Natural killer cell (primary cell): ENCODE results near the gene ABI3BP. TPM values are rescaled to one million over a fixed set of nuclear protein-coding genes. Genes with fewer than 3 reads are reported as not detected.

Experiments
- ATAC-seq, 3 donors: fragments of 150-1000 bp in 2 of 3; fragments of 200-7000 bp in 1 of 3; cut with Tn5 transposase; 1 replicate in 1 of 3; 2 replicates in 2 of 3; pipeline ENCODE4 v1.10.0; 2021; ENCODE audit warnings: mild to moderate bottlenecking in 2 of 3, moderate library complexity in 2 of 3
- DNase-seq, 2 donors: peaks; one replicate each; pipeline versions ENCODE4 v3.0.0 to v3.0.0-alpha.2; 2013 to 2021; ENCODE audit warnings: mixed read lengths in 1 of 2
- H3K27ac ChIP-seq: one replicate; pipeline ENCODE4 v1.5.1; 2013; ENCODE audit warnings: mild to moderate bottlenecking, low read length
- H3K27me3 ChIP-seq: one replicate; pipeline ENCODE4 v1.6.1; 2013; ENCODE audit warnings: low read length; ENCODE audit not compliant: control insufficient read depth, insufficient read depth
- H3K36me3 ChIP-seq: one replicate; pipeline ENCODE4 v1.6.1; 2013; ENCODE audit warnings: low read length; ENCODE audit not compliant: control insufficient read depth, insufficient read depth
- H3K4me1 ChIP-seq: one replicate; pipeline ENCODE4 v1.6.1; 2013; ENCODE audit warnings: low read length; ENCODE audit not compliant: control insufficient read depth, insufficient read depth
- H3K4me3 ChIP-seq: one replicate; pipeline ENCODE4 v1.5.1; 2013; ENCODE audit warnings: low read length
- H3K9me3 ChIP-seq: one replicate; pipeline ENCODE4 v1.6.1; 2013; ENCODE audit warnings: low read length; ENCODE audit not compliant: control insufficient read depth, insufficient read depth
- H3K27ac Mint-ChIP-seq, 2 donors: one replicate each; pipeline ENCODE4 v1.8.0; 2022; ENCODE audit warnings: mild to moderate bottlenecking in 2 of 2, mixed read lengths in 2 of 2, moderate library complexity in 1 of 2
- H3K27me3 Mint-ChIP-seq, 2 donors: one replicate each; pipeline ENCODE4 v1.8.0; 2022; ENCODE audit warnings: low read depth in 2 of 2, mixed read lengths in 2 of 2
- H3K36me3 Mint-ChIP-seq: one replicate; pipeline ENCODE4 v1.8.0; 2022; ENCODE audit warnings: mixed read lengths
- H3K4me1 Mint-ChIP-seq, 2 donors: one replicate each; pipeline ENCODE4 v1.8.0; 2022; ENCODE audit warnings: mixed read lengths in 2 of 2
- H3K4me3 Mint-ChIP-seq: one replicate; pipeline ENCODE4 v1.8.0; 2022; ENCODE audit warnings: mild to moderate bottlenecking, moderate library complexity, mixed read lengths
- H3K9me3 Mint-ChIP-seq, 2 donors: one replicate each; pipeline ENCODE4 v1.8.0; 2022; ENCODE audit warnings: mixed read lengths in 2 of 2
- CTCF ChIP-seq: fragments of 200-600 bp; IDR thresholded peaks from one replicate; pipeline ENCODE4 v1.8.0; 2022; ENCODE audit warnings: antibody characterized with exemption
- WGBS: methylation state at CpG from one replicate; pipeline ENCODE4 v1.1.7; 2013; ENCODE audit warnings: missing lambda C conversion rate; ENCODE audit not compliant: insufficient coverage; 5-methylcytosine and 5-hydroxymethylcytosine counted together
- intact Hi-C: fragments of 100-400 bp; cut with micrococcal nuclease; formaldehyde crosslinking; loops from one replicate; pipeline ENCODE4 v1.14.2; 2022
- total RNA-seq, 4 donors: library from RNA; stranded (reverse); fragments of 120-200 nt in 1 of 4; gene quantifications; one replicate each; pipeline versions ENCODE4 v1.2.3 to v1.2.4, GENCODE V29; 2013 to 2022

The ABI3BP gene
- total RNA-seq, 3 donors from 2014 or later (not counting 1 experiment from before 2014, with no cell fraction given), result not detected

- intact Hi-C loops, result no loop called here
- H3K4me1 Mint-ChIP-seq, result peaks cover 14 to 19% of the 10 kb centered on the region in 2 donors
- Histone ChIP-seq H3K4me3 (no peak overlapping the region), H3K4me1 (no peaks in the 10 kb centered on the region), H3K27me3 (no peaks in the 10 kb centered on the region), H3K9me3 (no peaks in the 10 kb centered on the region), H3K27ac (no peak overlapping the region), H3K36me3 (peaks cover 80% of the 10 kb centered on the region)
- no peak for TF ChIP-seq CTCF
- DNase-seq, result peak in 1 of 2 donors; percentile 13
- peak overlapping the region in 1 of 2 donors; percentile 9 for H3K27ac Mint-ChIP-seq
- no peak overlapping the region for H3K4me3 Mint-ChIP-seq
- H3K27me3 Mint-ChIP-seq, result no peaks in the 10 kb centered on the region
- no peaks in the 10 kb centered on the region for H3K9me3 Mint-ChIP-seq
- peaks cover 11% of the 10 kb centered on the region for H3K36me3 Mint-ChIP-seq
- no peak for ATAC-seq
- no CpG with 5 or more reads among the region's 2 CpGs for WGBS
Measured at GRCh38 chr3:100737334-100737733, 255.9 kb downstream of the ABI3BP start.

GRCh38 chr3:100732435-100732834 lies 260.8 kb downstream of the ABI3BP start:
- no peak overlapping the region for H3K27ac ChIP-seq
- no peak for DNase-seq
- H3K4me1 Mint-ChIP-seq, result peaks cover 15 to 19% of the 10 kb centered on the region in 2 donors
- H3K4me3 Mint-ChIP-seq, result no peak overlapping the region
- H3K36me3 Mint-ChIP-seq, result peaks cover 17% of the 10 kb centered on the region
- ATAC-seq, result no peak
- WGBS, result 100% methylated on average over 1 of the region's 3 CpGs
- no peak overlapping the region for H3K27ac Mint-ChIP-seq
- intact Hi-C loops, result no loop called here
- no peaks in the 10 kb centered on the region for H3K9me3 ChIP-seq
- TF ChIP-seq CTCF, result no peak
- no peaks in the 10 kb centered on the region for H3K27me3 Mint-ChIP-seq
- peaks cover 61% of the 10 kb centered on the region for H3K36me3 ChIP-seq
- no peak overlapping the region for H3K4me3 ChIP-seq
- no peaks in the 10 kb centered on the region for H3K27me3 ChIP-seq
- no peaks in the 10 kb centered on the region for H3K4me1 ChIP-seq
- no peaks in the 10 kb centered on the region for H3K9me3 Mint-ChIP-seq

GRCh38 chr3:100730524-100730923 lies 262.7 kb downstream of the ABI3BP start:
- H3K27me3 Mint-ChIP-seq, result no peaks in the 10 kb centered on the region
- TF ChIP-seq CTCF, result no peak
- H3K27ac Mint-ChIP-seq, result no peak overlapping the region
- no peak overlapping the region for H3K4me3 Mint-ChIP-seq
- peaks cover 22 to 28% of the 10 kb centered on the region in 2 donors for H3K4me1 Mint-ChIP-seq
- H3K9me3 Mint-ChIP-seq, result no peaks in the 10 kb centered on the region
- DNase-seq, result no peak
- Histone ChIP-seq H3K4me3 (no peak overlapping the region), H3K4me1 (no peaks in the 10 kb centered on the region), H3K36me3 (peaks cover 55% of the 10 kb centered on the region), H3K9me3 (no peaks in the 10 kb centered on the region), H3K27me3 (no peaks in the 10 kb centered on the region), H3K27ac (no peak overlapping the region)
- no peak for ATAC-seq
- intact Hi-C loops, result no loop called here
- 89% methylated on average over 3 of the region's 3 CpGs for WGBS
- H3K36me3 Mint-ChIP-seq, result peaks cover 6% of the 10 kb centered on the region

GRCh38 chr3:100726706-100727105 lies 266.5 kb downstream of the ABI3BP start:
- Mint-ChIP-seq H3K4me3 (no peak overlapping the region), H3K4me1 (peaks cover 11 to 14% of the 10 kb centered on the region in 2 donors), H3K27me3 (no peaks in the 10 kb centered on the region), H3K9me3 (no peaks in the 10 kb centered on the region), H3K27ac (peak overlapping the region; percentile 3 to 65), H3K36me3 (peaks cover 9% of the 10 kb centered on the region)
- intact Hi-C loops, result no loop called here
- H3K4me3 ChIP-seq, result no peak overlapping the region
- ATAC-seq (no peak), DNase-seq (no peak)
- no peak for TF ChIP-seq CTCF
- no peaks in the 10 kb centered on the region for H3K9me3 ChIP-seq
- H3K36me3 ChIP-seq, result peaks cover 45% of the 10 kb centered on the region
- no peak overlapping the region for H3K27ac ChIP-seq
- 100% methylated on average over 1 of the region's 1 CpG for WGBS
- no peaks in the 10 kb centered on the region for H3K27me3 ChIP-seq
- no peaks in the 10 kb centered on the region for H3K4me1 ChIP-seq
